Urothelium cell line (cell line): Measurements from ENCODE around the gene SCN9A.
"Not testable (repeated sequence)": the region's sequence is repeated elsewhere in the genome, so short reads cannot be mapped to it uniquely, and the experiment has no call there.

Source experiments
- DNase-seq: peaks from one replicate; pipeline ENCODE4 v3.0.0; 2011; ENCODE audit warnings: low spot score, mixed read lengths
- FAIRE-seq: peaks from 2 replicates; lab custom pipeline; 2011; peaks lifted over from hg19 to GRCh38; lab: Jason Lieb, UNC

The SCN9A gene

GRCh38 chr2:166335284-166335683, 40.5 kb downstream of the SCN9A start:
- no peak for FAIRE-seq
- DNase-seq: no peak

GRCh38 chr2:166334805-166335204, 40.9 kb downstream of the SCN9A start:
- DNase-seq (no peak), FAIRE-seq (no peak)

DNA sequence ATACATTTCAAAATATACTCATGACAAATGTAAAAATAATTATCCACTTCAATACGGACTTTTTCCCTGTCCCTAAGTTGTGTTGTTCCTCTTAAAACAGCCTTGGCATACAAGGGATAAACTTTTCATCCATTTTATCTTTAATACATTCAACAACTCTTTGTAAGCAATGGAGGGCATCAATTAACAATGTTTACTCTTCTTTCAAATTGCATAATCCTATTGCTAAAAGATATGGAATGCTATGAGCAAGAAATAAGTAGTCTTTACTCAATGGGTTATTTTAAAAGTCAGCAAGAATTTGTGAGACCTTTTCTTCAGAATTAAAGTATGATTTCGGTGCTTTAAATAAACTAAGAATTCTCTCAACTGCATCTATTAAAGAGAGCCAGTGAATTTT, 41.9 kb downstream of the SCN9A start:
- DNase-seq: no peak

GRCh38 chr2:166332106-166332505, 43.6 kb downstream of the SCN9A start:
- DNase-seq: no peak
- no peak for FAIRE-seq

More for the DNA sequence above, 41.9 kb downstream of the SCN9A start:
- FAIRE-seq: no peak

GRCh38 chr2:166331468-166331867, 44.3 kb downstream of the SCN9A start:
- no peak for FAIRE-seq
- DNase-seq: no peak

GRCh38 chr2:166329465-166329864, 46.3 kb downstream of the SCN9A start:
- FAIRE-seq (no peak), DNase-seq (no peak)

- FAIRE-seq (no peak), DNase-seq (no peak)
Measured at GRCh38 chr2:166328147-166328546, 47.6 kb downstream of the SCN9A start.

DNA sequence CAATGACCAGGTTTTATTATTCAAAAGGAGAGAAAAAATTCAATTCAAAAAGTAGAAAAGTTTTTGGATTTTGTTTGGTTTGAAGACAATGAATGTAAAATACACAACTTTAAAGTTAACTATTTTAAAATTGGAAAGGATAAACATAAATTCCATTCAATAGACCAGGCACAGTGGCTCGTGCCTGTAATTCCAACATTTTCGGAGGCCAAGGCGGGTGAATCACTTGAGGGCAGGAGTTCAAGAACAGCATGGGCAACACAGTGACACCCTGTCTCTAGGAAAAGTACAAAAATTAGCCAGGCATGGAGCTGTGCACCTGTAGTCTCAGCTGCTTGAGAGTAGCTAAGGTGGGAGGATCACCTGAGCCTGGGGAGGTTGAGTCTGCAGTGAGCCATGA, 54.7 kb downstream of the SCN9A start:
- DNase-seq: no peak
- no peak for FAIRE-seq

DNA sequence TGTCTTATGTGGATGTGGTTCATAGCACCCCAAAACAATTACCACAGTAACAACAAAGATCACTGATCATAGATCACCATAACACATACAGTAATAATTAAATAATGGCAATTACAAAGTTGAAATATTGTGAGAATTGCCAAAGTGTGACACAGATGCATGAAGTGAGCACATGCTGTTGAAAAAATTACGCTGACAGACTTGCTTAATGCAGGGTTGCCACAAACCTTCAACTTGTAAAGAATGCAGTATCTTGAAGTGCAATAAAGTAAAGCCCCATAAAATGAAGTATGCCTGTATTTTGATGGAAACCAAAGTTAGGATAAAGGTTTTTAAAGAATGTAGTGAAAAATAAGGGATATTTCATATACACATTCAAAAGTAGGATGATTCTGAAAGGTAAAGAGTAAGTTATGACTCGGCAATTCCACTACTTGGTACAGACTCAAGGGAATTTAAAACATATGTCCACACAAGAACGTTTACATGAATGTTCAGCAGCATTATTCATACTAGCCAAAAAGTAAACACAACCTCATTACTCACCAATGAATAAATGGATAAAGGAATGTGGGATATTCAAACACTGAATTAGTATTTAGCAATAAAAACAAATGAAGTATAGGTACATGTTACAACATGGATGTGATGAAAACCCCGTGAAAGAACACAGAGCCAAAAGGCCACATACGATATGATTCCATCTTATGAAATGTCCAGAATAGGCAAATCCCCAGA, 61.6 kb downstream of the SCN9A start:
- DNase-seq: no peak
- peak; percentile 53 for FAIRE-seq

GRCh38 chr2:166312863-166313262, 62.9 kb downstream of the SCN9A start:
- DNase-seq, FAIRE-seq: not testable (repeated sequence)

DNA sequence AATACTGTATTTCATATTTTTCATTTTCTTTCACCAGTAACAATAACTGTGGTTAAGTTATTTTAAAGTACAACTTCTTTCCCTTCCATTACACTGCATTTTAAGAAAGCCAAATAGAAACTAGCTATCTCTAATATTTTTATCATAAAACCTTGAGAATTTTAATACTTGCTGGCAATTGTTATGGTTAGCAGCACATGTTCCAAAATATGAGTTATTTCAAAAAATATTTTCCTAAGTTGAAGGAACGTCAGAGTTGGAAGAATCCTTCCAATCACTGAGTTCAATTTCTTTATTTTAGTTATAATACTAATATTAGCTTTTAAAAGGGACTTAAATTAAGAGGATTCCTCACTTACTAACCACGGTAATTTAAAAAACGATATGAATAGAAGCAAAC, 68.4 kb downstream of the SCN9A start:
- FAIRE-seq: no peak

DNA sequence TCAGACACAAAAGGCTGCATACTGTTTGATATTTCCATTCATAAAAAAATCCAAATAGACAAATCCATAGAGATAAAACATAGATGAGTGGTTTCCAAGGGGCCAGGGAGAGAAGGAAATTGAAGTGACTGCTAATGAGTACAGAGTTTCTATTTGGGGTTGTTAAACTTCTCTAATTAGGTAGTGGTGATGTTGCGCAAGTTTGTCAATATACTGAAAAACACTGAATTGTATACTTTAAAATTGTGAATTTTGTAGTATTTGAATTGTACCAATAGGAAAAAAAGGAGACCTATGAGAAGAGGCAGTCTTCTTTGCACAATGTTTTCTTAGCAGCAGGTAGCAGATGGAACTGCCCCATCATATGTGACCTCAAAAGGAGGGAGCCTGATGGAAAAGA, 71.1 kb downstream of the SCN9A start:
- no peak for DNase-seq
- FAIRE-seq: no peak

More for the DNA sequence above, 68.4 kb downstream of the SCN9A start:
- no peak for DNase-seq

- DNase-seq (no peak), FAIRE-seq (no peak)
Measured at GRCh38 chr2:166302036-166302435, 73.7 kb downstream of the SCN9A start.

- FAIRE-seq (no peak), DNase-seq (no peak)
Measured at GRCh38 chr2:166297951-166298350, 77.8 kb downstream of the SCN9A start.

DNA sequence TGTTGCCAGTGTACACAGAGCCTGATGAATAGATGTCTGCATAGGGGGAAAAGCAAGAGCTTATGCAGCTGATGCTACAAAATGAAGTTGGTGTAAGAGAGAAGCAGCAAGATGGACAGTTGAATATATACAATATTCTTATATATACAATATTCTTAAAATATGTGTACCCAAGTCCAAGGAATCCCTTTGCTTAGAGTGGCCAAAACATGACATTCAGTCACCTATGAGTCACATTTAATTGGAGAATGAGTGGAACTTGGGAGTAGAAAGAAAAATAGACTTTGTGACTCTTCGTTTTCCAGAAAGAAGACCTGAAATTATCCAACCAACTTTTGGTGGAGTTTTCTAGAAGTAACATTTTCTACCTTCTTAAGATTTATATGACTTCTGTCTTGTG, 81.8 kb downstream of the SCN9A start:
- DNase-seq (no peak), FAIRE-seq (no peak)

DNA sequence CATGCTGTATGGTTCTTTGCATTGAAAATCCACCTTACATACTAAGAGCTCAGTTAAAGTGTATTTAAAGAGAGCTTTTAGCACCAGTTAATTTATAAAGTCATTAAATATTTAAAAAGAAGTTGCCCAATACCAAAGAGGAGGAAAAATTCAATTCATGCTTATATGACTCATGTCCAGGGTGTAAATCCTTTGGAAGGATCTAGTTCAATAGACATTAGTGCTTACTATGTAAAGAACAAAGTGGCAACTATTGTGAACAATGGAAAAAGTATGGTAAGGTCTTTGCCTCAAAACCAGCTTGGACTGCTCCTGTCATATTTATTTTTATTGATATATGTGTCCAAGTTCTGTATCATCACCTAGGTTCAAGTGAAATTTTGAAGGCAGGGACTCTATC, 90.5 kb downstream of the SCN9A start:
- no peak for FAIRE-seq
- no peak for DNase-seq

- no peak for DNase-seq
- no peak for FAIRE-seq
Measured at GRCh38 chr2:166284359-166284758, 91.4 kb downstream of the SCN9A start.

DNA sequence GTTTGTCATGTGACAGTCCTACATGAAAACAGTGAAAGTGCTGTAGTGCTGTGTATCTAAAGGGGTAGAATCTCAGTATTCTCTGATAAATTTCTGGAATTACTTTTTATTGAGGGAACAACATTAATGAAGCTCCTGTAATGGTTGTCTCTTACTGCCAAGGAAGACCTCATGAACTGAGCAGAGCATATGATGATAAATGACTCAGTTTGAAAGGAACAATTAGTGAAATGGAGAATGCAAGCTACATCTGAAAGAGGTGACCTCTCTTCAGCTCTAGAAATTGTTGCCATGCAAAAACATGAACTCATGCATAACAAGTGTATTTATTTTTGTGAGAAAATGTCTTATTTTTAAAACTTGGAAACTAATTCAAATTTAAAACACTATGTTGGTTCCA, 93.6 kb downstream of the SCN9A start:
- no peak for DNase-seq
- FAIRE-seq: no peak

DNA sequence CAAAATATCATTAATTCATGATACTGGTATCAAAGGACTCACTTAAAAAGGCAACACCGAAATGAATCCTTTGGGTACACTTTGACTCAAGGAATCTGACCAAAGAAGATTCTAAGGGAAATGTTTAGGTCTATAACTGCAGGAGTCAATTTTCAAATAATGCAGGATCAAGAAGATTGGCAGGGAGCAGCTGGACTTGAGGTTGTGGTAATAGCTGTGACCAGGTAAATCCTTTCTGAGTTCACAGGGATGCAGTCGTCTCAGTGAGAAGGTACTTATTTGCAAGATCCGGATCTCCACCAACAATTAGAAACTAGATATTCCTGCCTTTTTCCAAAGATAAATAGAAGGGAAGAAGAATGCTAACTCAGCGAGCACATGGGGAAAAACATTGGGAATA, 96.9 kb downstream of the SCN9A start:
- FAIRE-seq (no peak), DNase-seq (no peak)

DNA sequence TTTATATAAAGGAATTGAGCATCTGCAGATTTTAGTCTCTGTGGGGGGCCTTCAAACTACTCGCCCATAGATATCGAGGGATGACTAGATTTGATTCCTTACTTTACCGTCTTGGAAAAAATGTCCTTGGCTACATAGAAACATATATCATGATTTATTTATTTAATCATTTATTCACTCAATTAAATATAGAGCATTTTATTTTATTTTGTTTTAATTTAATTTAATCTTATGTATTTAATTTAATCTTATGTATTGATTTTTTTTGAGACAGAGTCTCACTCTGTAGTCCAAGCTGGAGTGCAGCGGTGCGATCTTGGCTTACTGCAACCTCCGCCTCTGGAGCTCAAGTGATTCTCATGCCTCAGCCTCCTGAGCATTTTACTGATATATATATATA, 105.4 kb downstream of the SCN9A start:
- DNase-seq (no peak), FAIRE-seq (no peak)

GRCh38 chr2:166269322-166269721, 106.4 kb downstream of the SCN9A start:
- no peak for DNase-seq
- FAIRE-seq: no peak

DNA sequence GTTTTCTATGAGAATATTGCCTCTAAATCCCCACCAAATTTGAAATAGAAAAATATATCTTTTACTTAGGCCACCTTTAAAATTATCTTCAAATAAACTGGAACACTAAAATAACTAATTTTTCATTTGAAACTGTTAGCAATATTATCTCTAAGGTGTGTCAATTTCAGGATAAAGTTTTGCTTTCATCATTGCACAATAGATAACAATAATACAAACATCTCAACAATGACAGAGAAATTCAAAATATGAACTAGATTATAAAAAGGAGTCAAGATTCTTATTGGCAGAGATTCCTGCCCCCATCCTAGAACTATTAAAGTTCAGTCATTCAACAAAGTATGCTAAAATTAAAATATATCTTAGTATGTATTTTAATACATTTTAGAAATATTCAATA, 117.9 kb downstream of the SCN9A start:
- no peak for FAIRE-seq
- no peak for DNase-seq

DNA sequence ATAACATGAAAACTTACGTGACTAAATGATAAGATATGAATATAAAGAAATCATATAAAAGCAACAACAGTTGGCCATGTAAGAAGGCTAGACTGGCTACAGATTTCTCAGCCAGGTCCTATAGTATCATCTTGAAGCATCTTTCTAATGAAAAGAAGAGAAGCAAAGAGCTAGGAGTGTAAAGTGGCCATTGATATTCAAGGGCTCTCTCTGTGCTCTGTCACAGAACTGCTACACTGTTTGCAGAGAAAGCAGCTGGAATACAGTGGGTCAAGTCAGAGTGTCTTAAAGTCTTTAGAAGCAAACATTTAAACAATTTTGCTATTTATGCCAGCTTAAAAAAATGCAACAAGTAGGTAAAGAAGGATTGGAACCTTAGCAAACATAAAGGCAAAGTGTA, 118.8 kb downstream of the SCN9A start:
- FAIRE-seq (no peak), DNase-seq (no peak)
